Neutrophil (primary cell): ENCODE measurements around the gene VTI1A.

Source experiments
- H3K27ac ChIP-seq: fragments of 200-600 bp; sonication (generic); 2 replicates; pipeline ENCODE4 v1.5.1; 2016; ENCODE audit warnings: mild to moderate bottlenecking, moderate library complexity
- H3K27me3 ChIP-seq: fragments of 200-600 bp; sonication (generic); 2 replicates; pipeline ENCODE4 v1.6.0; 2016; ENCODE audit warnings: mild to moderate bottlenecking
- H3K36me3 ChIP-seq: fragments of 200-600 bp; sonication (generic); 2 replicates; pipeline ENCODE4 v1.5.1; 2017
- H3K4me1 ChIP-seq, 2 experiments: fragments of 200-600 bp in 1 of 2; sonication (generic) in 1 of 2; 1 replicate in 1 of 2; 2 replicates in 1 of 2; pipeline versions ENCODE4 v1.5.1 to v1.6.1; 2013 to 2016; ENCODE audit warnings: low read depth in 1 of 2, low read length in 1 of 2, mild to moderate bottlenecking in 1 of 2, moderate library complexity in 1 of 2; ENCODE audit not compliant: control insufficient read depth in 1 of 2, insufficient read depth in 1 of 2
- H3K4me3 ChIP-seq, 2 experiments: fragments of 200-600 bp in 1 of 2; sonication (generic) in 1 of 2; 1 replicate in 1 of 2; 2 replicates in 1 of 2; pipeline ENCODE4 v1.5.1; 2013 to 2016; ENCODE audit warnings: low read depth in 1 of 2, low read length in 1 of 2, mild to moderate bottlenecking in 1 of 2, moderate library complexity in 1 of 2
- H3K9me3 ChIP-seq: fragments of 200-600 bp; sonication (generic); 2 replicates; pipeline ENCODE4 v1.5.1; 2016
- TF ChIP-seq, protein P1 (sequence below): fragments of 200-600 bp; sonication (generic); IDR thresholded peaks from 2 replicates; pipeline ENCODE4 v1.5.1; 2016; ENCODE audit warnings: antibody characterized with exemption

VTI1A gene

DNA sequence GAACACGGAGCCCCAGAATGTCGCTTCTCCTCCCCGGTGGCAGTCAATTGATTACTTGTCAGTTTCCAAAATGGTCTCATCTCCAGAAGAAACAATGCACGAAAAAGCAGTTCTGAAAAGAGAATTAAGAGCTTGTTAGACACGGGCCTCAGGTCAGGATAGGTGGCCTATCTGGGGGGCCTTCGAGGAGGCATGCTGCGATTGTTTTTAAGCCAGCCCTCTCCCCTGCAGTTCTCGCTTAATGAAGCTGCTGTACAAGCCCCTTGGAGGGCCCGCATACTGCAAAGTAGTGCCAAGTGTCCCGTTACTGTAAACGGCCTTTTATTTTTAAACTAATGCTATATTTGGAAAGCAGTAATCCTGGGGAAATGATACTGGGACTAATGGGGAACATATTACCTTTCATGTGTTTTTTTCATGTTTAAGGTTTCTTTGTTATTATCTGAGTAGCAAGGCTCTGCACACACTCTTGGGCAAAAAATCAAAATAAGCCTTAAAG is 388.3 kb downstream of the VTI1A start:
- H3K27me3 ChIP-seq = no peaks in the 10 kb centered on the region
- H3K27ac ChIP-seq = no peak overlapping the region
- no peaks in the 10 kb centered on the region for H3K9me3 ChIP-seq
- no peak overlapping the region for H3K4me3 ChIP-seq
- peaks cover 0 to 3% of the 10 kb centered on the region in 2 experiments for H3K4me1 ChIP-seq
- TF ChIP-seq, protein P1, sequence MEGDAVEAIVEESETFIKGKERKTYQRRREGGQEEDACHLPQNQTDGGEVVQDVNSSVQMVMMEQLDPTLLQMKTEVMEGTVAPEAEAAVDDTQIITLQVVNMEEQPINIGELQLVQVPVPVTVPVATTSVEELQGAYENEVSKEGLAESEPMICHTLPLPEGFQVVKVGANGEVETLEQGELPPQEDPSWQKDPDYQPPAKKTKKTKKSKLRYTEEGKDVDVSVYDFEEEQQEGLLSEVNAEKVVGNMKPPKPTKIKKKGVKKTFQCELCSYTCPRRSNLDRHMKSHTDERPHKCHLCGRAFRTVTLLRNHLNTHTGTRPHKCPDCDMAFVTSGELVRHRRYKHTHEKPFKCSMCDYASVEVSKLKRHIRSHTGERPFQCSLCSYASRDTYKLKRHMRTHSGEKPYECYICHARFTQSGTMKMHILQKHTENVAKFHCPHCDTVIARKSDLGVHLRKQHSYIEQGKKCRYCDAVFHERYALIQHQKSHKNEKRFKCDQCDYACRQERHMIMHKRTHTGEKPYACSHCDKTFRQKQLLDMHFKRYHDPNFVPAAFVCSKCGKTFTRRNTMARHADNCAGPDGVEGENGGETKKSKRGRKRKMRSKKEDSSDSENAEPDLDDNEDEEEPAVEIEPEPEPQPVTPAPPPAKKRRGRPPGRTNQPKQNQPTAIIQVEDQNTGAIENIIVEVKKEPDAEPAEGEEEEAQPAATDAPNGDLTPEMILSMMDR = no peak
- no peaks in the 10 kb centered on the region for H3K36me3 ChIP-seq

DNA sequence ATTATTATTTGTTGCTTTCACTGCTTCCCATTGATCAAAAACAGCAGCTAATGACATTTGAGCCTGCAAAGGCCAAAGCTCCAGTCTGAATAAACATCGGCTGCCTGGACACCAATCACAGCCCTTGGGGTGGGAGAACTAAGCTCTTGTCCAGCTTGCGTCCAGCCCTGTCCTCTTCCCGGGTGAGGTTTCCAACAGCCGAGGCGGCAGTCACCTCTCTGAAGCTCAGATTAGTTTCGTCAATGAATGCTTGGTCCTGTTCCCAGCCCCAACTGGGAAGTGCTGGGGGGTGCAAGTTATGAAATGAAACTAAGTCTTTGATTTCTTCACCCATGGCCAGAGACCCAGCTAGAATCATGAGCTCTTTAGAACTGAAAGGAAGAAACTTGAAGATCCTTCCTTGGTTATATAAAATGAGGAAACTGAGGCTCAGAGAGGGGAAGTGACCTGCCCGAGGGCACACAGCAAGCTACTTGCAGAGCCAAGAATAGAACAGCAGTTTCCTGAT is 389.0 kb downstream of the VTI1A start:
- Histone ChIP-seq H3K27me3 (no peaks in the 10 kb centered on the region), H3K36me3 (no peaks in the 10 kb centered on the region), H3K27ac (no peak overlapping the region), H3K4me3 (no peak overlapping the region), H3K4me1 (peaks cover 0 to 3% of the 10 kb centered on the region in 2 experiments), H3K9me3 (no peaks in the 10 kb centered on the region)
- TF ChIP-seq, protein P1 = no peak

DNA sequence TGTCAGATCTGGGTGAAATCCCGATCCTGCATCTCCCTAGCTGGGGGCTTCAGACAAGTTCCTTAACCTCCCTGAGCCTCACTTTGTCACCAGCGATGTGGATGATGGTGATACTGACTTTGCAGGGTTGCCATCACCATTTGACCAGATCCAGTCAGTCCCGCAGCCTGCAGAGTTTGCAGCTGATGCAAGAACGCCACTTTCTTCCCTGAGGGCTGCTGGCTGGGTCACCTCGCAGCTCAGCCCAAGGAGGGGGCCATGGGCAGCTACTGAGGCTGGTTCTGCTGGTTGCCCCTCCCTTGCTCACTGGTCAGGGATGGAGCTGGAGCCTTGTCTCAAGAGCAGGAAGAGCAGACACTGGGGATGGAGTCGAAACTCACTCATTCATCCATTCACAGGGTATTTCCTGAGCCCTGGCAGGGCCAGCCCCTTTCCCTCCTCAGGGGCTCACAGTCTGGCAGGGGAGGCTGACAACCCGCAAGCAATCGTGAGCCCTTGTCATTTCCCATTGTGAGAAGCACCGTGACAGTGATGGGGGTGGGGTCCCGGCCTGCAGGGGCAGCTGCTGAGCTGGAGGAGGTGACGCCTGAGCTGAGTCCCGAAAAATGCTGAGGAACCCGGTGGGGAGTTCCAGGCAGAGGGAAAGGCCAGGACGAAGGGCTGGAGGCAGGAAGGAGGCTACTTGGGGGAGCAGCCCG is 391.9 kb downstream of the VTI1A start:
- no peaks in the 10 kb centered on the region for H3K36me3 ChIP-seq
- TF ChIP-seq, protein P1 = no peak
- H3K9me3 ChIP-seq = no peaks in the 10 kb centered on the region
- H3K4me1 ChIP-seq = peaks cover 0 to 3% of the 10 kb centered on the region in 2 experiments
- no peaks in the 10 kb centered on the region for H3K27me3 ChIP-seq
- H3K27ac ChIP-seq = no peak overlapping the region
- no peak overlapping the region for H3K4me3 ChIP-seq

DNA sequence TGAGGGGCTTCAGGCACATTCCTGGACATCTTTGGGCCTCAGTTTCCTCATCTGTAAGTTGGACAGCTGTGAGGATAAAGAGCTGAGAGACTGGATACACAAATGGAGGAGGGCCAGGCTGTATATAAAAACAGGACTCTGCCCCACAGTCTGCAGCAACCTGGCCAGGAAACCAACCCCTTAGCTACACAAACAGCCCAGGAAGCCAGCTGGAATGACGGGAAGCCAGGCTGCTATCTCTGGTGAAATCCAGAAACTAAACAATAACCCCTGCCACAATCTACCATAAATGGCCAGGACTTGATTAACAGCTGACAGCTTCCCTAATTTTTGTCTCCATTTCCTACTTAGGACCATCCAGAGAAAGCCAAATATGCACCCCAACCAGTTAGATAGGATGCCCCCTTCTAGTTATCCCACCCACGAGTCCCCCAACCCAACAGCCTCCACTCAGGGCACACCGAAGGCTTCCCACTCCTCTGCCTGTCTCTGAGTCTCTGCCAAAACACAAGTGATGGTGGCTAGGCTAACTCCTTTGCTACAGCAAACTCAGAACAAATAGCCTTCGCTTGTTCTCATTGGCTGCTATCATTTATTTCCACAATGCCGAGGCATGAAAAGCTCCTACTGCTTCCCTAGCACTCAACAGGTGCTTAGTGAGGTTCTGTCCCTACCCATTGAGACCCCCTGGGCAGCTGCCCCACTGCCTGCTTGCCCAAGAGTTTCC is 393.1 kb downstream of the VTI1A start:
- Histone ChIP-seq H3K27ac (no peak overlapping the region), H3K36me3 (no peaks in the 10 kb centered on the region), H3K9me3 (no peaks in the 10 kb centered on the region), H3K4me3 (no peak overlapping the region), H3K4me1 (no peaks in the 10 kb centered on the region), H3K27me3 (no peaks in the 10 kb centered on the region)
- TF ChIP-seq, protein P1 = no peak

DNA sequence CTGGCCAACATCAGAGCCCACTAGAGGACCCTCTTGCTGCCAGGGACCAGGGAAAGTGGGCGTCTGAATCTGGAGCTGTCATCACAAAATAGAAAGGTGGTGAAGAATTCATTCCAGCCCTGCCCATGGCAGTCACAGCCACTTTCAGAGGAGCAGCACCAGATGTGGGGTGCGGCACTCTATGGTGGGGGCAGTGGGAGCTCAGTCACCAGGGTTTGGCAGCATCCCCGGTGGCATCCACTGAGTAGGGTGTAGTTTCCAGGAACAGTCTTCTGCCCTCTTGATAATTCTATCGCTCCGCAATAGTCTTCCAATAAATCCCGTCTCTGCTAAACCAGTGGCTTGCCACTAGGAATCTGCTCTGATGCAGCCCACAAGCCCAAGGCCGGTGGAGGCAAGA is 394.5 kb downstream of the VTI1A start:
- Histone ChIP-seq H3K4me1 (no peaks in the 10 kb centered on the region), H3K27me3 (no peaks in the 10 kb centered on the region), H3K4me3 (no peak overlapping the region), H3K36me3 (no peaks in the 10 kb centered on the region), H3K9me3 (no peaks in the 10 kb centered on the region), H3K27ac (no peak overlapping the region)
- TF ChIP-seq, protein P1 = no peak
